ENCODE results near the gene CREB5.

The CREB5 gene

DNA sequence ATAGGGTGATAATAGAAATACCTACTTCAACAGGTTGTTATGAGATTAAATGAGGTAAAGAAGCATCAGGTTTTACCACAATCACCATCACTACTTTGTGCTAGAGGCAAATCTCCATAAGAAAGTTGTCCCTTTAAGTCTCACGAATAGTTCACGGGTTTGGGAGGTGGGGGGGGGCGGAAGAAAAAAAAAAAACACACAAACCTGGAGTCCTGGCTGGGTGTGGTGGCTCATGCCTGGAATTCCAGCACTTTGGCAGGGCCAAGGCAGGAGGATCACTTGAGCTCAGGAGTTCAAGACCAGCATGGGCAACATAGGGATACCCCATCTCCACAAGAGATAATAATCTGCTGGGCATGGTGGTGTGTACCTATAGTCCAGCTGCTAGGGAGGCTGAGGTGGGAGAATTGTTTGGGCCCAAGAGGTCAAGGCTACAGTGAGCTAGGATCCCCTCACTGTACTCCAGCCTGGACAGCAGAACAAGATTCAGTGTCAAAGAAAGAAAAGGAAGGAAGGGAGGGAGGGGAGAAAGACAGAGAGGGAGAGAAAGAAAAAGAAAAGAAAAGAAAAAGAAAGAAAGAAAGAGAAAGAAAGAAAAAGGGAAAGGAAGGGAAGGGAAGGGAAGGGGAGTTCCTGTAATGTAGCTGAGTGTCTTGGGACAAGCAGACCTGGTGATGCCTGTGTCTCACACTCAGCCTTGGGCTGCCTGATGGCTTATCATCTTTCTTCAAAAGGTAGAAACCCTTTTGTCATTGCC is 231.4 kb downstream of the CREB5 start:
- no peak for DNase-seq

DNA sequence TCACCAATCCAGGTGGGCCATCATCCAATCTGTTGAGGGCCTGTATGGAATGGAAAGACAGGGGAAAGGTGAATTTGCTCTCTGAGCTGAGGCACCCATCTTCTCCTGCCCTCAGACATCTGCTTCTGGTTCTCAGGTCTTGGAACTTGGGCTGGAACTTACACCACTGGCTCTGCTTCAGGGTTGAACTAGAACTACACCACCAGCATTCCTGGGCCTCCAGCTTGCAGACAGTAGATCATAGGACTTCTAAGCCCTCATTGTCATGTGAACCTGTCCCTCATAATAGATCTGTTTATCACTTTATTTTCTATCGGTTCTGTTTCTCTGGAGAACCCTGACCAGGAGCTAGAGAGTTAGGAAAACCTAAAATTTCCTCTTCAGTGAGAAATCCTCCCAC is 233.5 kb downstream of the CREB5 start:
- in situ Hi-C loops (cut with MboI; ENCODE audit: low pct_unique_long_range_greater_than_20kb, low sequenced_read_pairs): loop anchor here (25.0 kb wide), 1 partner anchor 216 kb away; no protein-coding TSS in a partner anchor
- DNase-seq: no peak

More for the DNA sequence above, 231.4 kb downstream of the CREB5 start:
- in situ Hi-C loops (cut with MboI; ENCODE audit: low pct_unique_long_range_greater_than_20kb, low sequenced_read_pairs): loop anchor here (25.0 kb wide), 1 partner anchor 219 kb away; no protein-coding TSS in a partner anchor

DNA sequence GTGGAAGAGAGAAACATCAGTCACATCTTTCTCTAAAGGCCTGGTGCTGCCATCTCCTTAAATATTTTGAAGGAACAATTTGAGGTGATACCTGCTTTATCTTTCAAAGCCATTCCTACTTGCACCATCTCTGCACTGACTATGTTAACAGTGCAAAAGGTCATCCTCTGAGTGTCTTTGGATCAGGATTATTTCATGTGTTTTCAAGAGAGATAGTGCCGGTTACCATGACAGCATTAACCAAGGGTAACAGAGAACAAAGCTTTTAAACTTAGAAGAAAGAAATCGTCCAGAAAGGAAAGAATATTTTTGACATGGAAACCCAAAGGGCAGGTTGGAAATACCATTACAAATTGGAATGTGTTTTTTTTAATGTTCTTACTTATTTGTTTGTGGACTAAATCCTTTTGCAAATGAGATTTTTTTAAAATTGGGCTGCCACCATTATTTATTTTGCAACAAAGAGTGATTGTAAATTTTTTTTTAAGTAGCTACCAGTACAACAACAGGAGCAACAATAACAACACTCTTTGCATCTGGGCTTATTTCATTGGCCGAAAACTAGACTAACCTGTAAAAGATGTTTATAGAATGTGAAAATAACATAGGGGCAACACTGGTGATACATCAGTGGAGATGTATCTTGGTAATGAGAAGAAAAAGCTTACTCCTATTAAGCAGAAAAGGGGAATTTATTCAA is 234.2 kb downstream of the CREB5 start:
- in situ Hi-C loops (cut with MboI; ENCODE audit: low pct_unique_long_range_greater_than_20kb, low sequenced_read_pairs): loop anchor here (25.0 kb wide), 1 partner anchor 216 kb away; no protein-coding TSS in a partner anchor
- no peak for DNase-seq

DNA sequence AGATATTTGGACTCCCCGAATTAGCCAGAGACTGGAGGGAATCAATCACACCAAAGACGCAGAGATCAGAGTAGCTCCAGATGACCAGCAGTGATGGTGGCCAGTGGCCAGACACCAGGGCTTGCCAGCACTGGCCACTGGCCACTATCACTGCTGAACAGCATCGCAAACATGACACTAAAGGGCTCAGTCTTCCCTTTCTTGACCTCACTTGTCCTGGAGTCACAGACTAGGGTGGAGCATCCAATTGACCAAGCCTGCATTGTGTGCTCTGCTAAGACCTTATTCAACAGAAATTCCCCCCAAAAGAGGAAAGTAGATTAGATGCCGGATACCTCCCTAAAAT is 234.7 kb downstream of the CREB5 start:
- DNase-seq: no peak
- in situ Hi-C loops (cut with MboI; ENCODE audit: low pct_unique_long_range_greater_than_20kb, low sequenced_read_pairs): loop anchor here (25.0 kb wide), 1 partner anchor 215 kb away; no protein-coding TSS in a partner anchor

DNA sequence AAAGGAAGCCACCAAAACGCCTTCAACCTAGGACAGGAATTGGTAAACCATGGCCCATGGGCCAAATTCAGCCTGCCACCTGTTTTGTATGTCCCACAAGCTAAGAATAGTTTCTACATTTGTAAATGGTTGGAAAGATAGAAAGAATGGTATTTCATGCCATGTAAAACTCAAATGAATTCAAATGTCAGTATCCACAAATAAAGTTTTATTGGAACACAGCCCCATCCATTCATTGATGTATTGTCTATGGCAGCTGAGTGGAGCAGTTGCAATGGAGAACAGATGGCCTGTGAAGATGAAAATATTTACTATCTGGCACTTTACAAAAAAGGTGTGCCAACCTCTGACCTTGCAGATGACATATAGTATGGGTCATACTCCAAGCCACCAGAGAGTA is 236.9 kb downstream of the CREB5 start:
- in situ Hi-C loops (cut with MboI; ENCODE audit: low pct_unique_long_range_greater_than_20kb, low sequenced_read_pairs): loop anchor here (25.0 kb wide), 1 partner anchor 213 kb away; no protein-coding TSS in a partner anchor
- no peak for DNase-seq

DNA sequence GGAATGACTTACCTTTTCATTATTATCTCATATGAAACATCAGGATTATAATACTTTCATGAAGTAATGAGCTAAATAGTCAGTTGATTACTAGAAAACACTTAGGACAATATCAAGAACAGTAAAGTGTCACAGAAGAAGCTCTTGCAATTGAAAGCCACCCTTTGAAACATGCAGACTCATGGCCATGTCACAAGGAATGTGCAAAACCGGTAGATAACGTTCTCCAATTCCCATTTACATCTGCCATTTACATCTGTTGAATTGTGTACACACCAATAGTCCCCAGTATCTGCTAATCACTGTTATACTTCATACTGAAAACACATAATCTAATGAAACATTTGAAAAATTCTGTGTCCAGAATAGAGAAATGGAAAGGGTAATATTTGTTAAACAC is 237.5 kb downstream of the CREB5 start:
- in situ Hi-C loops (cut with MboI; ENCODE audit: low pct_unique_long_range_greater_than_20kb, low sequenced_read_pairs): loop anchor here (25.0 kb wide), 1 partner anchor 212 kb away; no protein-coding TSS in a partner anchor
- no peak for DNase-seq

DNA sequence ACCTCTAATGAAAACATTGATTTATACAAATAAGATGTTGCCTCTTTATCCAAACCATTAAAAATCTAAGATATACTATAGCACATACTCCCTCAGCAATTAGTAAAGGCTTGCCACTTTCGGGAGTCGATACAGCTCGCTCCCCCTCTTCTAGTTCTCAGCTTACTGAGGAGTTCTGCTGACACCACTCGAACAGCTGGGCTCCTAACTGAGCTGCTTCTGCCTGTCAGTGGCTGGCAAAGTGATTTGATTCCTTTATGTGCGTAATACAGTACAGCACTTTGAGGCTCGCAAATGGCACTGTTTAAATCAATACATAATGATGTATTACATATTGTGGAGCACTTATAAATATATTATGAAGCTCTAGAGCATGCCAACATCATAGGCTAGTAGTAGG is 241.8 kb downstream of the CREB5 start:
- no peak for DNase-seq
- in situ Hi-C loops (cut with MboI; ENCODE audit: low pct_unique_long_range_greater_than_20kb, low sequenced_read_pairs): no loop called here

DNA sequence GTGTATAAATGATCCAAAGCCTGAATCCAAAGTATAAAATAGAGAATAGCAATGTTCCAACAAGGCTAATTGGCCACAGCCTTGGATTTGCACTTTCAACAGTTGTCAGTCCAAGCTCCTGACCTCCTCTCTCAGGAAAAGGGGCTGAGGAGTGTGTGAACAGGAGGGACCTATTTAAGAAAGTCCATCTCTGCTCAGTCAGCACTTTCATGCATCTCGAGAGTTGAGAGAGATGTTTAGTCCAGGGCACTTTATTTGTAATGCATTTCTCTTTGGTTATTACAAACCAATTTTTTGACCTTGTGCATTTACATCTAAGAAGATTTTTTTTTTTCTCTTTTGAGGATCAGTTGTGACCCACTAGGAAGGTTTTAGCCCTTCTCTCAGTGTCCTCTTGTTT is 244.2 kb downstream of the CREB5 start:
- in situ Hi-C loops (cut with MboI; ENCODE audit: low pct_unique_long_range_greater_than_20kb, low sequenced_read_pairs): no loop called here
- no peak for DNase-seq

DNA sequence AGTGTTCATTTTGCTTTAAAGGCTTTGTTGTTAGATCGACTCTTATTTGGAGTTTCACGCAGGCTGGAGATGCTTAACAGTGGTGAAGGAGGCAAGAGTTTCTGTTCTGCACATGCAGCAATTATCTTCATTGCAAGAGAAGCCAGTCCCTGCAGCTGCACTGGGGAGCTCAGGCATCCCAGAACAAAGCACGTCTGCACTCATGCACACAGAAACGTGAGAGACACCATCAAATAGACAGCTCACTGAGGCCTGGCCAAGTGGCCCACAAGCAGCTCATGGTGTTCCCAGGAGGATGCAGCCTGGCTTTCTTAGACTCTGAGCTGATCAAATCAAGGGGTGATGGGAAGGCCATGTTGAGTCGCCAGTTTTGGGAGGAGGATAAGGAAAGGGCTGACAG is 246.1 kb downstream of the CREB5 start:
- in situ Hi-C loops (cut with MboI; ENCODE audit: low pct_unique_long_range_greater_than_20kb, low sequenced_read_pairs): no loop called here
- DNase-seq: no peak

DNA sequence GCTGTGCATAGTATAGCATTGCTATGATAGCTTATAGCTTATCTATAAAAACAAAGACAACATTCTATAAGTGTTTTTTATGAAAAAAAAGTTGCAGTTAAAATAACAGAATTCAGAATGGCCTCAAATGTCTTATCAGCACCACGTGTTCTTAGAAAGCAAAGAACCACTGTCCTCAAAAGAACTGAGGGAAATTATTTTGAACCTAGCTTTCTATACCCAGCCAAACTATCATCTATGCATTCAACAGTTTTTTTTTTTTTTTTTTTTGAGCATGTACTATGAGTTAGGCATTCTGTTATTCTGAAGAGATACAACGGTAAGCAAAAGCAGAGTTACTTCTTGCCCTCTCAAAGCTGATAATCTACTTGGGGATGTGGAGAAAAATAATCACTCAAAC is 247.8 kb downstream of the CREB5 start:
- in situ Hi-C loops (cut with MboI; ENCODE audit: low pct_unique_long_range_greater_than_20kb, low sequenced_read_pairs): no loop called here
- DNase-seq: no peak

DNA sequence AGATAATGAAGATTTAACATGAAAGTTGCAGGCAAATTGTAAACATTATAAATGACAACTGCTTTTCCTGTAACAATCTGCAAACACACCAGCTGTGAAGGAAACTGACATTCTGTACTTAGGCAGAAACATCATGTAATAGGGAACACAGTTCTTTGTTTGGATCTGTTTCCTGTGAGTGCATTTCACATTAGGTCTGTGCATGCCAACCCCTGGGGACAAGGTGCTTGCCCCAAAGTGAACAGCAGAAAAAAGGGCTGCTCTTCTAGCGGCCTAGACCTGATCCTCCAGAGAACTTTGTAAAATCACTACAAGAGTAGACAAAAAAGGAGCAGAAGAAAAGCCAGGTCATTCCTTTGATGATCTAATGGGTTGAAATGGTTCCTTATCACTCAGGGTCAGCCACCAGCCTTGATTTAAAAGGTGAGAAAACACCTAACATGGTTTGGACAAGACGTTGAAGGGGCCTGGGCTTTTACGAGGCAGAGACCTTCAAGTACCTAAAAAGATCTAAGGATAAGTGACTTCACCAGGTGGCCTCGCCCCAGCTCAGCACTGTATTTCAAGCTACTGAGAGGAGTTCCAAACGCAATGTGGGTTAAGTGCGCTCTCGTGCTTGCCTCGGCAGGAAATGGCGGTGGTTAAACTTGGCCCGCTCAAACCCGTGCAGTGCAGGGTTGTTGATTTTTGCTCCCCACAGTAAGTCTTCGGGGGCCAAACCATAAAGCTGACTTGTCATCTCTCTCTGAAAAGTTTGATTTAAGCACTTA is 249.7 kb downstream of the CREB5 start:
- no peak for DNase-seq
- in situ Hi-C loops (cut with MboI; ENCODE audit: low pct_unique_long_range_greater_than_20kb, low sequenced_read_pairs): no loop called here

DNA sequence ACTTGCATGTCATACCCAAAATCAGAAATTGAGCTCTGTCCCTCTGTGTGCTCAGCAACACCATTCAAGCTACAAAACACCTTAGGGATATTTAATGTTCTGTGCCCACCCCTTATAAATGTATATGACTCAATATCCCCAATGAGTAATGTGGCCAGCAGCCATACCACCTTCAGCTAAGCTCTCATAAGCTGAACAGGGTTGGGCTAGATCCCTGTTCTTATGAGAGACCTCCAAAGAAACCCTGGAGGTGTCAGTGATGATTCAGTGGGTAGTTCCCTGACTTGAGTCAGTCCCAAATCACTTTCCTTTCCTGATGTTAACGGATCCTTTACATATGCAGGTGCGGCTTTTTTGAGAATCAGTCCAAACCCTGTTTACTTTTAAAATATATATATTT is 253.8 kb downstream of the CREB5 start:
- in situ Hi-C loops (cut with MboI; ENCODE audit: low pct_unique_long_range_greater_than_20kb, low sequenced_read_pairs): no loop called here
- no peak for DNase-seq

DNA sequence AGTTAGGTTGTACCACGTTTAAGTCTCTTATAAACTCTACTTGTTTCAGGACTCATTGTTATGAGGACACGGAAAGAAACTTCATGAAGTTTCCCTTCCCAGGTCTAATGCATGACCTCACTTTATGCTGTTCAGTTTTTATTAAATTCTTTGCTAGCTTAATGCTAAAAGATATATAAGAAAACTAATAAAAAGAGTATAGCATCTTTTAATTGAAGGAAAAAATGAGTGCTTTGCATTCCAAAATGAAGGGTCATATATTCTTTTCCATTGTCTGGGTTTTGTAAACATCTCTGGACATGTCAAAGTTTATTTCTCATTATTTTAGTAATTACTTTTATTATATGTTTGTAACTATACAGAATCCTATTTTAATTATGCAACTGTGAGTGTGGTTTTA is 255.8 kb downstream of the CREB5 start:
- no peak for DNase-seq
- in situ Hi-C loops (cut with MboI; ENCODE audit: low pct_unique_long_range_greater_than_20kb, low sequenced_read_pairs): no loop called here

DNA sequence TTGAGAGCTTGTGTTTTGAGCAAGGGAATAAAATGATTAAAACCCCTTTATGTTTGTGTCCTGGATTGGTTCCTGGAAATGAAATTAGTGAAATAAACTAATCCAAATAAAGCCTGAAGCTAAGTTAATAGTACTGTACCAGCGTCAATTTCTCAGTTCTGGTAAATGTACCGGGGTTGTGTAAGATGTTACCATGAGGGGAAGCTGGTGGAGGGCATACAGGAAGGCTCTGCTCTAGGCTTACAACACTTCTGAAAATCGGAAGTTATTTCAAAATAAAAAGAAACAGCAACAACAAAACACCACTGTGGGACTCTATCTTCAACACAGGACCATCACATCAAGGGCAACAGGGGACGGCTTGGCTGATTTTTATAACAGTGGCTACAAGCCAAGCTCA is 257.0 kb downstream of the CREB5 start:
- no peak for DNase-seq

DNA sequence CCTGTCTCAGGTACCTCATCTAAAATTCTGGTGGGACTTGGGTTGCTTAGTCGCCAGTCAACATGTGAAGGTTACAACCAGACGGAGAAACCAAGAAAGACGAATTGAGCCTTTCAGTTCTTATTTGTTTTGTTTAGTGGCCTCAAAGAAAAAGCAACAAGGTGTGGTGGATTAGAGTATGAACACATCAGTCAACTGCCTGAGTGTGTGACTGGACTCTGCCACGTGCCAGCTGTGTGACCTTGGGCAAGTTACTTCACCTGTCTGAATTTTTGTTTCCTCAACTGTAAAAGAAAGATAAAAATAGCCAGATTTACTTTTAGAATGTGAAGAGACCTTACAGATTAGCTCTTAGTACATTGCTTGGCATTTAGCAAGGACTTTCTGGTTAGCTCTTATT is 259.2 kb downstream of the CREB5 start:
- in situ Hi-C loops (cut with MboI; ENCODE audit: low pct_unique_long_range_greater_than_20kb, low sequenced_read_pairs): no loop called here
- DNase-seq: no peak

More for the DNA sequence above, 257.0 kb downstream of the CREB5 start:
- in situ Hi-C loops (cut with MboI; ENCODE audit: low pct_unique_long_range_greater_than_20kb, low sequenced_read_pairs): no loop called here

DNA sequence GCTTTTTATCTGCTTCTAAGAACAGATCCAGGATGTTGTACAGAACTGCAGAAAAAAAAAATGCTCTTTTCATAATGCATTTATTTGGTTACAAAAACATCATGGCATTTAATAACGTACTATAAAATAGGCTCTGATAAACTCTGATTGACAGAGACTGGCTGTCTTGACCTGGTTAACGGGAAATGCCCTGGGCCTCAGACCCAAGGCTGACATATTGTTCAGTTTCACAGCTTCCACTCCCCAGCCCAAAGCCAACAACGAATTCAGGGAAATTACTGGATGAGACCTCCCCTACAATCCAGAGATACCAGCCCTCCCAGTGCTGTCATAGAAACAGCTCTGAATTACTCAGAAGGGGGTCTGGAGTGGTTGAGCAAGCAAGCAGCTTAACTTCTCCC is 260.1 kb downstream of the CREB5 start:
- in situ Hi-C loops (cut with MboI; ENCODE audit: low pct_unique_long_range_greater_than_20kb, low sequenced_read_pairs): no loop called here
- DNase-seq: no peak

DNA sequence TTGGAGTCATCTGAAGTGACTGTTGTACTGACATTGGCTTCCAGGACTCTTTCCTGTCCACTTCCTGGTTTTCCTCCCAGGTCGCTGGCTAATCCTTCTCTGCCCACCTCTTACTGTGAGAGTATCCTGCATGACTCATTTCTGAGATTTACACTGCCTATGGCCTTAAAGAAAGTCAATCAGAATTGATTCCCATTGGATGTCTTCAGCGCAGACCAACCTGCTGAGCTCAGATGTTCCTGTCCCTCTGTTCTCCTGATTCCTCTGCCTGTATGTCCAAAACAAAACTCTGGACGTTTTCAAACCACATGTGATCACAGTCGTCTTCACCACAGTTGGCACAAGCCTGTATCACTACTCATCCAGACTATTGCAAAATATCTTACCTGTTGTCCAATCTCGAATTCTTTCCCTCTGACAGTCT is 262.1 kb downstream of the CREB5 start:
- DNase-seq: no peak
- in situ Hi-C loops (cut with MboI; ENCODE audit: low pct_unique_long_range_greater_than_20kb, low sequenced_read_pairs): no loop called here

DNA sequence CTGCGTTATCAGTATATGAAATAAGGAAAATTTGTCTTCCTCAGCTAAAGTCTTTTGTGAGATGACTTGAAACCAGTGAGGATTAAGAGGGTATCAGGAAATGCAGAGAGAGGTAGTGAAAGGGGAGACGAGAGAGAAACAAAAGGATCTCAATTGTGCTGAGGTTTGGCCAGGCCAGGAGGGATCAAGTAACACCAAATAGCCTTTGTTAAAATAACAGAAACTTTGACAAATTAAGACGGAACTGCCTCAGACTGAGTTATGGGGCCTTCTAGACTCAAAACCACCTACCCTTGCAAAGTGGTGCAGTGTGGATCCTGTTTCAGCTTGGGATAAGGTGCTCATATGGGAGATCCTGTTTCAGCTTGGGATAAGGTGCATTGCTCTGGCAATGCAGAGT is 263.1 kb downstream of the CREB5 start:
- in situ Hi-C loops (cut with MboI; ENCODE audit: low pct_unique_long_range_greater_than_20kb, low sequenced_read_pairs): no loop called here
- DNase-seq: no peak

DNA sequence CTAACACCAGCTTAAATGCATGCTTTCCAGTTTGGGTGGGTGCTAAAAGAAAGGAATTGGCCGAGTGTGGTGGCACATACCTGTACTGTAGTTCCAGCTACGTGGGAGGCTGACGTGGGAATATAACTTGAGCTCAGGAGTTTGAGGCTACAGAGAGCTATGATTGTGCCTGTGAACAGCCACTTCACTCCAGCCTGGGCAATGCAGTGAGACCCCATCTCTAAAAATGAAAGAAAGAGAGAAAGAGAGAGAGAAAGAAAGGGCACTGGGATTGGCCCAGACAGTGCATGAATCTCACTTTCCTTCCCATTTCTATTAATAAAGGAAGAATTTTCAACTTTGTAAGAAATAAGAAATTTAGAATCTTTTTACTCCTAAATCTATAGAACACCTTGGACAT is 265.4 kb downstream of the CREB5 start:
- in situ Hi-C loops (cut with MboI; ENCODE audit: low pct_unique_long_range_greater_than_20kb, low sequenced_read_pairs): no loop called here
- DNase-seq: no peak

DNA sequence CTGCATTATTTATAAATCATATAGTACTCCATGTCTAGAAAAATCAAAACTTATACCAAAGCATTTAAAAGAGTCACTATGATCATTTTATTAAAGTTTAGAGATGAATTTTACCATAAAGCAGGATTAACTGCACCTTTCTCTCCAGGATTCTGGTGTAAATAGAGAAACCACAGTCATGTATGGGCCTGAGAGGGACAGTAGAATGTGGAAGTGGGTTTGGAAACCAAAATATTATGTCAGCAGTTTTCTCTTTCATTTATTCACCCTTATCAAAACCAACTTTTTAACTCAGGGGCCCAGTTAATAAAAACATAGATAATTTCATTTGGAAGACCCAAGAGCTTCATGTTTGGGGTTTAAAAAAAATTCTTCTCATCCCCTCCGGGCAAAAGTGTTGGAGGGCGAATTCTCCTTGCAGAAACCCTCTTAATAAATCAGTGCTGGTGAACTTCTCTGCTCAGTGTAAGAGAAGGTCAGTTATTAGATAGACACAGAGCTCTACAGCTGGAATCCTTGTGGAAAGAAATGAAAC is 266.2 kb downstream of the CREB5 start:
- in situ Hi-C loops (cut with MboI; ENCODE audit: low pct_unique_long_range_greater_than_20kb, low sequenced_read_pairs): no loop called here
- DNase-seq: no peak
